IPS-18a (cell line): ENCODE measurements around the gene OSCP1.
"Not testable (repeated sequence)": the region's sequence is repeated elsewhere in the genome, so short reads cannot be mapped to it uniquely, and the experiment has no call there.

ENCODE experiments used
- H3K27ac ChIP-seq: one replicate; pipeline ENCODE4 v1.5.1; 2013; ENCODE audit warnings: low read length
- H3K27me3 ChIP-seq: one replicate; pipeline ENCODE4 v1.6.1; 2013; ENCODE audit warnings: mild to moderate bottlenecking, low read length; ENCODE audit not compliant: control insufficient read depth, insufficient read depth
- H3K36me3 ChIP-seq: one replicate; pipeline ENCODE4 v1.6.1; 2013; ENCODE audit warnings: low read depth, low read length; ENCODE audit not compliant: control insufficient read depth
- H3K4me1 ChIP-seq: one replicate; pipeline ENCODE4 v1.6.1; 2013; ENCODE audit warnings: low read depth, low read length; ENCODE audit not compliant: control insufficient read depth
- H3K4me3 ChIP-seq: one replicate; pipeline ENCODE4 v1.5.1; 2013; ENCODE audit warnings: low read length
- H3K9ac ChIP-seq: one replicate; pipeline ENCODE4 v1.6.1; 2013; ENCODE audit warnings: mild to moderate bottlenecking, low read length, moderate library complexity
- H3K9me3 ChIP-seq: one replicate; pipeline ENCODE4 v1.6.1; 2013; ENCODE audit warnings: low read depth, low read length; ENCODE audit not compliant: control insufficient read depth

The OSCP1 gene

GRCh38 chr1:36482724-36483388, 32.6 kb upstream of the OSCP1 start, which contains the start of gene CSF3R:
TSS of gene CSF3R (minus strand) at chr1:36482913. CDS start at chr1:36479496, 3,417 bp downstream.
- Histone ChIP-seq H3K36me3 (no peaks in the 10 kb centered on the region), H3K27me3 (no peaks in the 10 kb centered on the region), H3K9ac (no peak within 1 kb of the TSS), H3K9me3 (no peaks in the 10 kb centered on the region), H3K4me3 (no peak within 1 kb of the TSS), H3K27ac (no peak within 1 kb of the TSS), H3K4me1 (no peaks in the 10 kb centered on the region)

GRCh38 chr1:36481771-36482723, 31.8 kb upstream of the OSCP1 start:
- Histone ChIP-seq H3K4me1 (no peaks in the 10 kb centered on the region), H3K4me3 (no peak overlapping the region), H3K27me3 (no peaks in the 10 kb centered on the region), H3K9ac (no peak overlapping the region), H3K27ac (no peak overlapping the region), H3K36me3 (no peaks in the 10 kb centered on the region), H3K9me3 (no peaks in the 10 kb centered on the region)

- Histone ChIP-seq H3K27ac (no peak overlapping the region), H3K36me3 (no peaks in the 10 kb centered on the region)
These were observed 30.8 kb upstream of the OSCP1 start for GRCh38 chr1:36481091-36481490.

GRCh38 chr1:36480161-36480560, 29.9 kb upstream of the OSCP1 start:
- Histone ChIP-seq H3K9ac (no peak overlapping the region), H3K4me3 (no peak overlapping the region), H3K9me3 (no peaks in the 10 kb centered on the region)

More at GRCh38 chr1:36481091-36481490, 30.8 kb upstream of the OSCP1 start:
- H3K9ac ChIP-seq = no peak overlapping the region
- no peak overlapping the region for H3K4me3 ChIP-seq
- no peaks in the 10 kb centered on the region for H3K9me3 ChIP-seq
- H3K27me3 ChIP-seq = no peaks in the 10 kb centered on the region
- no peaks in the 10 kb centered on the region for H3K4me1 ChIP-seq

GRCh38 chr1:36479505-36480051, 29.3 kb upstream of the OSCP1 start:
- Histone ChIP-seq H3K36me3 (no peaks in the 10 kb centered on the region), H3K4me1 (no peaks in the 10 kb centered on the region), H3K9me3 (no peaks in the 10 kb centered on the region), H3K27me3 (no peaks in the 10 kb centered on the region), H3K27ac (no peak overlapping the region), H3K4me3 (no peak overlapping the region), H3K9ac (no peak overlapping the region)

More at GRCh38 chr1:36480161-36480560, 29.9 kb upstream of the OSCP1 start:
- H3K27ac ChIP-seq = no peak overlapping the region
- H3K27me3 ChIP-seq = no peaks in the 10 kb centered on the region
- no peaks in the 10 kb centered on the region for H3K4me1 ChIP-seq
- H3K36me3 ChIP-seq = no peaks in the 10 kb centered on the region

GRCh38 chr1:36477615-36478014, 27.4 kb upstream of the OSCP1 start:
- H3K27ac ChIP-seq, H3K4me3 ChIP-seq, H3K4me1 ChIP-seq, H3K9ac ChIP-seq, H3K9me3 ChIP-seq, H3K27me3 ChIP-seq, H3K36me3 ChIP-seq: not testable (repeated sequence)

GRCh38 chr1:36476945-36477344, 26.7 kb upstream of the OSCP1 start:
- Histone ChIP-seq H3K9ac (no peak overlapping the region), H3K27me3 (no peaks in the 10 kb centered on the region), H3K27ac (no peak overlapping the region), H3K4me1 (no peaks in the 10 kb centered on the region), H3K36me3 (no peaks in the 10 kb centered on the region), H3K4me3 (no peak overlapping the region), H3K9me3 (no peaks in the 10 kb centered on the region)

- Histone ChIP-seq H3K9me3 (no peaks in the 10 kb centered on the region), H3K27ac (no peak overlapping the region), H3K9ac (no peak overlapping the region), H3K36me3 (no peaks in the 10 kb centered on the region), H3K4me3 (no peak overlapping the region), H3K27me3 (no peaks in the 10 kb centered on the region), H3K4me1 (no peaks in the 10 kb centered on the region)
These were observed 25.8 kb upstream of the OSCP1 start for GRCh38 chr1:36475910-36476604.

- H3K36me3 ChIP-seq = no peaks in the 10 kb centered on the region
- H3K4me3 ChIP-seq = no peak overlapping the region
- H3K27me3 ChIP-seq = no peaks in the 10 kb centered on the region
- H3K9ac ChIP-seq = no peak overlapping the region
- H3K27ac ChIP-seq = no peak overlapping the region
- no peaks in the 10 kb centered on the region for H3K4me1 ChIP-seq
- H3K9me3 ChIP-seq = no peaks in the 10 kb centered on the region
These were observed 25.1 kb upstream of the OSCP1 start for GRCh38 chr1:36475341-36475740.

GRCh38 chr1:36472656-36473055, 22.4 kb upstream of the OSCP1 start:
- Histone ChIP-seq H3K27ac (no peak overlapping the region), H3K4me1 (no peaks in the 10 kb centered on the region), H3K4me3 (no peak overlapping the region), H3K9ac (no peak overlapping the region), H3K27me3 (no peaks in the 10 kb centered on the region), H3K9me3 (no peaks in the 10 kb centered on the region), H3K36me3 (no peaks in the 10 kb centered on the region)
